K562 (cell line): Measurements from ENCODE around the gene VSTM2B.

ENCODE experiments used
- BCL6 ChIP-seq: fragments of 250-450 bp; sonication (Bioruptor Pico); IDR thresholded peaks from 2 replicates; pipeline ENCODE4 v1.4.0; 2020
- FOXA3 ChIP-seq, 2 experiments: fragments of 450-650 bp in 1 of 2; sonication (generic) in 1 of 2; formaldehyde crosslinking; IDR thresholded peaks in 1 of 2; conservative IDR thresholded peaks in 1 of 2; 2 replicates each; pipeline versions ENCODE4 v1.4.0 to v1.8.0; 2020 to 2022; ENCODE audit warnings: mild to moderate bottlenecking in 2 of 2, missing genetic modification reagents in 1 of 2
- MAX ChIP-seq: sonication (generic); formaldehyde crosslinking; IDR thresholded peaks from 2 replicates; pipeline ENCODE4 v1.9.0; 2022; ENCODE audit warnings: mild to moderate bottlenecking, missing genetic modification reagents

- TF ChIP-seq BCL6 (CRISPR knock-in tag), result no peak
- TF ChIP-seq FOXA3 (CRISPR knock-in tag; conservative IDR thresholded peaks at IDR 0.05 in 1 of 2, IDR thresholded peaks at IDR 0.05 in 1 of 2), result no peak
- TF ChIP-seq MAX (CRISPR knock-in tag), result no peak
Observed at GRCh38 chr19:29476528-29476927, 49.3 kb upstream of the VSTM2B start.
